Ovary (tissue), 9 donors: ENCODE data around the gene LRP1. TPM values are rescaled to one million over a fixed set of nuclear protein-coding genes. Genes with fewer than 3 reads are reported as not detected.

Source experiments
- DNase-seq, 5 donors: peaks; one replicate each; pipeline ENCODE4 v3.0.0-alpha.2; 2019 to 2020
- H3K27ac ChIP-seq, 2 donors: fragments of 200-600 bp; one replicate each; pipeline versions ENCODE4 v1.5.1 to v1.8.0; 2019 to 2022
- H3K27me3 ChIP-seq: fragments of 200-600 bp; one replicate; pipeline ENCODE4 v1.8.0; 2022
- H3K36me3 ChIP-seq: fragments of 200-600 bp; sonication (generic); one replicate; pipeline ENCODE4 v1.5.1; 2019
- H3K4me1 ChIP-seq: one replicate; pipeline ENCODE4 v1.8.1; 2013; ENCODE audit warnings: mild to moderate bottlenecking, moderate library complexity; ENCODE audit not compliant: insufficient read depth
- H3K4me3 ChIP-seq: fragments of 200-600 bp; sonication (generic); one replicate; pipeline ENCODE4 v1.5.1; 2017
- H3K9me3 ChIP-seq, 2 donors: fragments of 200-600 bp in 1 of 2; sonication (generic) in 1 of 2; one replicate each; pipeline versions ENCODE4 v1.5.1 to v1.8.1; 2013 to 2019; ENCODE audit warnings: mild to moderate bottlenecking in 1 of 2, moderate library complexity in 1 of 2
- CTCF ChIP-seq, 3 donors: fragments of 450-650 bp in 2 of 3; fragments of 200-600 bp in 1 of 3; IDR thresholded peaks; one replicate each; pipeline versions ENCODE4 v1.5.1 to v1.8.0; 2016 to 2022; ENCODE audit warnings: antibody characterized with exemption in 3 of 3, mild to moderate bottlenecking in 1 of 3
- EP300 ChIP-seq: sonication (generic); formaldehyde crosslinking; IDR thresholded peaks from one replicate; pipeline ENCODE4 v1.6.1; 2017; ENCODE audit warnings: antibody characterized with exemption
- POLR2A ChIP-seq: fragments of 450-650 bp; IDR thresholded peaks from one replicate; pipeline ENCODE4 v1.6.1; 2017; ENCODE audit warnings: antibody characterized with exemption, mild to moderate bottlenecking, moderate library complexity
- WGBS, 3 donors: extraction: QIAGEN DNeasy Blood & Tissue Kit in 1 of 3; methylation state at CpG; one replicate each; pipeline versions ENCODE4 v1.1.5 to v1.1.7; 2013 to 2017; 5-methylcytosine and 5-hydroxymethylcytosine counted together
- intact Hi-C, 4 donors: fragments of 100-400 bp; cut with DNase I; formaldehyde crosslinking; loops; one replicate each; pipeline versions ENCODE4 v1.11.0 to v1.15.1; 2022 to 2023
- polyA plus RNA-seq, 2 donors: library from polyadenylated mRNA; stranded (reverse); fragments of 200-250 nt in 1 of 2; fragments of 350-450 nt in 1 of 2; fragmentation: Illumina TruSeq in 1 of 2; extraction: RNeasy Lipid Tissue Mini Kit (QIAGEN cat#74804) in 1 of 2; gene quantifications; one replicate each; pipeline ENCODE4 v1.2.3, GENCODE V29; 2013 to 2014
- total RNA-seq, 7 donors: library from RNA; depleted of rRNA in 2 of 7; stranded (reverse); fragments of >200 nt in 2 of 7; fragmentation: NEBNext Ultra II Directional in 3 of 7; extraction: Animal tissue kit (Norgen Biotek cat#: 25700) in 3 of 7; gene quantifications; one replicate each; pipeline versions ENCODE4 v1.1.0 to v1.2.4, GENCODE V29; 2016 to 2023
- donor health status: DM: no; HTN: no; CAD: no; lungs with moderate emphysema.
- donor health status: DM: no; HTN: no; CAD: no.
- donor health status: Bipolar disorder and iron deficiency.
- donor health status: DM: yes; HTN: yes; CAD: no.
- donor health status: DM: no; HTN: no; CAD: no.
- donor health status: DM: yes; HTN: yes; CAD: no.

The LRP1 gene
- total and polyA plus RNA-seq, 9 donors = 76.4 to 640 (median 323) TPM

- no peaks in the 10 kb centered on the region for H3K9me3 ChIP-seq
- H3K4me1 ChIP-seq = peaks cover 12% of the 10 kb centered on the region
- H3K27ac ChIP-seq = no peak overlapping the region
- no peaks in the 10 kb centered on the region for H3K27me3 ChIP-seq
- no peak for DNase-seq
- H3K4me3 ChIP-seq = no peak overlapping the region
- H3K36me3 ChIP-seq = no peaks in the 10 kb centered on the region
- WGBS, 3 donors = 58 to 61% (median 59%) methylated on average over 25 to 26 of the region's 26 CpGs
- TF ChIP-seq CTCF (IDR thresholded peaks at IDR 0.05) (no peak), POLR2A (no peak), EP300 (no peak)
- intact Hi-C loops = no loop called here
Measured at GRCh38 chr12:57235017-57235727, 106.9 kb downstream of the LRP1 start.

GRCh38 chr12:57235728-57236131 lies 107.4 kb downstream of the LRP1 start:
- intact Hi-C loops = no loop called here
- no peak overlapping the region for H3K4me3 ChIP-seq

GRCh38 chr12:57236201-57236924 lies 108.1 kb downstream of the LRP1 start:
- intact Hi-C loops = no loop called here
- H3K27me3 ChIP-seq = peaks cover 2% of the 10 kb centered on the region
- H3K9me3 ChIP-seq = no peaks in the 10 kb centered on the region
- no peak overlapping the region for H3K4me3 ChIP-seq
- TF ChIP-seq CTCF (IDR thresholded peaks at IDR 0.05) = no peak
- no peak for TF ChIP-seq EP300
- TF ChIP-seq POLR2A = no peak
- H3K36me3 ChIP-seq = no peaks in the 10 kb centered on the region
- WGBS, 3 donors = 35 to 42% (median 37%) methylated on average over 39 to 40 of the region's 40 CpGs
- peak in 1 of 5 donors; percentile 19 for DNase-seq
- H3K4me1 ChIP-seq = peaks cover 11% of the 10 kb centered on the region
- no peak overlapping the region for H3K27ac ChIP-seq

More at GRCh38 chr12:57235728-57236131, 107.4 kb downstream of the LRP1 start:
- Histone ChIP-seq H3K27me3 (peaks cover 2% of the 10 kb centered on the region), H3K9me3 (no peaks in the 10 kb centered on the region), H3K36me3 (no peaks in the 10 kb centered on the region), H3K27ac (no peak overlapping the region), H3K4me1 (peaks cover 12% of the 10 kb centered on the region)
- no peak for DNase-seq
- TF ChIP-seq POLR2A (no peak), CTCF (IDR thresholded peaks at IDR 0.05) (no peak), EP300 (no peak)
- 53 to 73% (median 68%) methylated on average over 8 of the region's 8 CpGs for WGBS, 3 donors

- Histone ChIP-seq H3K4me3 (no peak overlapping the region), H3K36me3 (no peaks in the 10 kb centered on the region), H3K9me3 (no peaks in the 10 kb centered on the region), H3K27me3 (peaks cover 2% of the 10 kb centered on the region), H3K4me1 (peaks cover 11% of the 10 kb centered on the region), H3K27ac (no peak overlapping the region)
- intact Hi-C loops = no loop called here
- 29 to 34% (median 31%) methylated on average over 9 of the region's 9 CpGs for WGBS, 3 donors
- peak in 1 of 5 donors; percentile 35 for DNase-seq
- no peak for TF ChIP-seq EP300
- no peak for TF ChIP-seq CTCF (IDR thresholded peaks at IDR 0.05)
- no peak for TF ChIP-seq POLR2A
Measured at GRCh38 chr12:57236925-57237595, 108.8 kb downstream of the LRP1 start.
